ENCODE data around the gene EYS. TPM values are rescaled to one million over a fixed set of nuclear protein-coding genes. Genes with fewer than 3 reads are reported as not detected.

The EYS gene
- total RNA-seq, 1 experiment from 2014 or later, result not detected

GRCh38 chr6:64932486-64932885 is 774.5 kb downstream of the EYS start:
- Histone ChIP-seq H3K27ac (ENCODE audit: insufficient read length, low read depth, low read length) (no peak overlapping the region), H3K27me3 (ENCODE audit: insufficient read depth, low read length) (no peaks in the 10 kb centered on the region), H3T11ph (ENCODE audit: low read length) (no peak overlapping the region), H3K4me1 (ENCODE audit: insufficient read depth, low read length) (no peaks in the 10 kb centered on the region), H4K91ac (ENCODE audit: insufficient read length, low read depth, low read length) (no peak overlapping the region), H2BK120ac (ENCODE audit: low read depth, low read length, poor library complexity, severe bottlenecking) (no peak overlapping the region), H3K4me2 (ENCODE audit: insufficient read depth, insufficient read length, low read length) (no peak overlapping the region), H2BK12ac (ENCODE audit: insufficient read length, low read depth, low read length) (no peak overlapping the region), H2BK15ac (ENCODE audit: low read depth, low read length) (no peak overlapping the region), H3K14ac (ENCODE audit: insufficient read depth, low read length) (no peak overlapping the region), H4K20me1 (ENCODE audit: control insufficient read depth, insufficient read depth, insufficient read length) (no peaks in the 10 kb centered on the region), H3K23me2 (ENCODE audit: insufficient read length, low read depth, low read length, poor library complexity, severe bottlenecking) (no peaks in the 10 kb centered on the region), H3K4ac (ENCODE audit: low read depth, low read length) (no peak overlapping the region), H4K5ac (ENCODE audit: insufficient read length, low read depth, low read length) (no peak overlapping the region), H3K56ac (ENCODE audit: insufficient read length, low read depth, low read length) (no peak overlapping the region), H3K9me3 (ENCODE audit: control insufficient read depth, low read depth, low read length) (no peaks in the 10 kb centered on the region), H2AK5ac (ENCODE audit: insufficient read length, low read length) (no peak overlapping the region), H3K79me2 (ENCODE audit: insufficient read depth, low read length) (no peaks in the 10 kb centered on the region), H3K79me1 (ENCODE audit: insufficient read depth, low read depth, low read length, poor library complexity, severe bottlenecking) (no peaks in the 10 kb centered on the region), H2BK20ac (ENCODE audit: low read depth, low read length, poor library complexity, severe bottlenecking) (no peak overlapping the region), H2AFZ (ENCODE audit: low read length) (no peak overlapping the region), H2BK5ac (ENCODE audit: insufficient read length, low read length) (no peak overlapping the region), H4K8ac (replicated peaks; ENCODE audit: insufficient read length, low read depth, low read length) (no peak overlapping the region), H3K9ac (ENCODE audit: extremely low read depth, insufficient read length, low read length) (no peak overlapping the region), H3K18ac (ENCODE audit: insufficient read length, low read depth, low read length) (no peak overlapping the region), H3K23ac (ENCODE audit: insufficient read length, low read depth, low read length) (no peak overlapping the region)
- Mint-ChIP-seq H3K27me3 (ENCODE audit: low read depth) (no peaks in the 10 kb centered on the region), H3K9me3 (no peaks in the 10 kb centered on the region; a peak in 1 of 5 replicates), H3K4me1 (no peaks in the 10 kb centered on the region; a peak in 1 of 4 replicates), H3K4me3 (no peak overlapping the region), H3K27ac (no peak overlapping the region), H3K36me3 (ENCODE audit: insufficient read depth in 1 of 3, low read depth in 3 of 3) (no peaks in the 10 kb centered on the region)
- TF ChIP-seq CTCF (conservative IDR thresholded peaks at IDR 0.05), result no peak
- DNase-seq, result no peak
- WGBS (ENCODE audit: extremely low coverage, insufficient read length, low lambda C conversion rate), result no CpG with 5 or more reads among the region's 1 CpG
